Suprapubic skin (tissue), 4 donors: ENCODE measurements around the gene LRBA. TPM values are rescaled to one million over a fixed set of nuclear protein-coding genes. Genes with fewer than 3 reads are reported as not detected.
"Not testable (repeated sequence)": the region's sequence is repeated elsewhere in the genome, so short reads cannot be mapped to it uniquely, and the experiment has no call there.

Experiments used
- DNase-seq, 2 donors: peaks; one replicate each; pipeline ENCODE4 v3.0.0-alpha.2; 2019; ENCODE audit warnings: low spot score in 2 of 2
- H3K27ac ChIP-seq: fragments of 200-600 bp; sonication (generic); one replicate; pipeline ENCODE4 v1.5.1; 2019
- H3K27me3 ChIP-seq: fragments of 200-600 bp; sonication (generic); one replicate; pipeline ENCODE4 v1.5.1; 2019
- H3K36me3 ChIP-seq: fragments of 200-600 bp; sonication (generic); one replicate; pipeline ENCODE4 v1.5.1; 2019
- H3K4me1 ChIP-seq: fragments of 200-600 bp; sonication (generic); one replicate; pipeline ENCODE4 v1.5.1; 2019
- H3K4me3 ChIP-seq: fragments of 200-600 bp; sonication (generic); one replicate; pipeline ENCODE4 v1.5.1; 2019; ENCODE audit warnings: mild to moderate bottlenecking
- H3K9me3 ChIP-seq: fragments of 200-600 bp; sonication (generic); one replicate; pipeline ENCODE4 v1.5.1; 2019
- EP300 ChIP-seq: sonication (generic); formaldehyde crosslinking; IDR thresholded peaks from one replicate; pipeline ENCODE4 v1.6.1; 2017; ENCODE audit warnings: antibody characterized with exemption
- POLR2A ChIP-seq, 2 donors: fragments of 450-650 bp; IDR thresholded peaks; one replicate each; pipeline ENCODE4 v1.6.1; 2017; ENCODE audit warnings: antibody characterized with exemption in 2 of 2, mild to moderate bottlenecking in 2 of 2, moderate library complexity in 2 of 2
- POLR2AphosphoS5 ChIP-seq, 3 donors: sonication (generic); formaldehyde crosslinking; IDR thresholded peaks; one replicate each; pipeline ENCODE4 v1.6.1; 2017; ENCODE audit warnings: antibody characterized with exemption in 3 of 3
- WGBS: methylation state at CpG from one replicate; pipeline ENCODE4 v1.1.5; 2018; 5-methylcytosine and 5-hydroxymethylcytosine counted together
- total RNA-seq, 4 donors: library from RNA; depleted of rRNA; stranded (reverse); fragments of >200 nt; gene quantifications; one replicate each; pipeline ENCODE4 v1.1.0, GENCODE V29; 2016
- TF ChIP-seq, protein P1 (sequence below), 2 donors: fragments of 200-600 bp in 1 of 2; fragments of 450-650 bp in 1 of 2; sonication (generic) in 1 of 2; IDR thresholded peaks; one replicate each; pipeline ENCODE4 v1.5.1; 2016 to 2019; ENCODE audit warnings: antibody characterized with exemption in 2 of 2, mild to moderate bottlenecking in 1 of 2, moderate library complexity in 1 of 2

Gene LRBA
- total RNA-seq, 4 donors from 2014 or later = 64.6 to 128 (median 81.0) TPM

DNA sequence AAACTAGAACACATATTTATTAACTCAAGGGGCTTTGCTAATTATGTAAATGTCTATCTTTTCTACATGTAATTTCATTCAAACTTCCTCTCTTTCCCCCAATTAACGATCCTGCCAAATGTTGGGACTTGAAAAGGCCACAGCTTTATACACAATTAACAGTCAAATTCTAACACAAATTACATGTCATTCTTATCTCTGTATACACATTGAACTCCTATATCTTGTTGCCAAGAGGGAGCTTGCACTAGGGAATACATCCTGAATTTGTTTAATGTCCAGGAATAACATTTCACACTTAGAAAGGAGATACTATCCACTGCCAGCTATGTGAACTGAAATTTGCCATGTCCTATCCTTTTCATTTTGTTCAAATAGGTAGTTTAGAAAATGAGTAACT is 472.0 kb downstream of the LRBA start:
- TF ChIP-seq, protein P1, sequence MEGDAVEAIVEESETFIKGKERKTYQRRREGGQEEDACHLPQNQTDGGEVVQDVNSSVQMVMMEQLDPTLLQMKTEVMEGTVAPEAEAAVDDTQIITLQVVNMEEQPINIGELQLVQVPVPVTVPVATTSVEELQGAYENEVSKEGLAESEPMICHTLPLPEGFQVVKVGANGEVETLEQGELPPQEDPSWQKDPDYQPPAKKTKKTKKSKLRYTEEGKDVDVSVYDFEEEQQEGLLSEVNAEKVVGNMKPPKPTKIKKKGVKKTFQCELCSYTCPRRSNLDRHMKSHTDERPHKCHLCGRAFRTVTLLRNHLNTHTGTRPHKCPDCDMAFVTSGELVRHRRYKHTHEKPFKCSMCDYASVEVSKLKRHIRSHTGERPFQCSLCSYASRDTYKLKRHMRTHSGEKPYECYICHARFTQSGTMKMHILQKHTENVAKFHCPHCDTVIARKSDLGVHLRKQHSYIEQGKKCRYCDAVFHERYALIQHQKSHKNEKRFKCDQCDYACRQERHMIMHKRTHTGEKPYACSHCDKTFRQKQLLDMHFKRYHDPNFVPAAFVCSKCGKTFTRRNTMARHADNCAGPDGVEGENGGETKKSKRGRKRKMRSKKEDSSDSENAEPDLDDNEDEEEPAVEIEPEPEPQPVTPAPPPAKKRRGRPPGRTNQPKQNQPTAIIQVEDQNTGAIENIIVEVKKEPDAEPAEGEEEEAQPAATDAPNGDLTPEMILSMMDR (IDR thresholded peaks at IDR 0.05) = no peak
- TF ChIP-seq EP300 (no peak), POLR2AphosphoS5 (IDR thresholded peaks at IDR 0.05) (no peak), POLR2A (IDR thresholded peaks at IDR 0.05) (no peak)
- no peak overlapping the region for H3K27ac ChIP-seq
- no peaks in the 10 kb centered on the region for H3K36me3 ChIP-seq
- no peaks in the 10 kb centered on the region for H3K27me3 ChIP-seq
- WGBS = 74% methylated on average over 1 of the region's 1 CpG
- no peak overlapping the region for H3K4me3 ChIP-seq
- H3K9me3 ChIP-seq = no peaks in the 10 kb centered on the region
- no peaks in the 10 kb centered on the region for H3K4me1 ChIP-seq
- no peak for DNase-seq

DNA sequence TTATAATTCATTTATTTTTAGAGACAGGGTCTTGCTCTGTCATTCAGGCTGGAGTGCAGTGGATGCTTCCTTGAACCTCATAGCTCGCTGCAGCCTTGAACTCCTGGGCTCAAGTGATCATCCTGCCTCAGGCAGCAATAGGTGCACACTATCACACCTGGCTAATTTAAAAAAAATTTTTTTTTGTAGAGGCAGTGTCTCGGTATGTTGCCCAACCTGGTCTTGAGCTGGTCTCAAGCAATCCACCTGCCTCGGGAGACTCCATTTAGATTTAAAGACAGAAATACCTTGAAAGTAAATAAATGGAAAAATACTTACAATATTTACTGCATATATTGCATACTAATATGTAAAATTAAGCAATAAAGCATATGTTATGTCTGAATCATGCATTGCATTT is 473.4 kb downstream of the LRBA start:
- 94% methylated on average over 3 of the region's 3 CpGs for WGBS
- Histone ChIP-seq H3K9me3 (no peaks in the 10 kb centered on the region), H3K4me1 (no peaks in the 10 kb centered on the region), H3K4me3 (no peak overlapping the region), H3K36me3 (no peaks in the 10 kb centered on the region), H3K27me3 (no peaks in the 10 kb centered on the region), H3K27ac (no peak overlapping the region)
- TF ChIP-seq POLR2A (IDR thresholded peaks at IDR 0.05) (no peak), POLR2AphosphoS5 (IDR thresholded peaks at IDR 0.05) (no peak), EP300 (no peak)
- DNase-seq = no peak

DNA sequence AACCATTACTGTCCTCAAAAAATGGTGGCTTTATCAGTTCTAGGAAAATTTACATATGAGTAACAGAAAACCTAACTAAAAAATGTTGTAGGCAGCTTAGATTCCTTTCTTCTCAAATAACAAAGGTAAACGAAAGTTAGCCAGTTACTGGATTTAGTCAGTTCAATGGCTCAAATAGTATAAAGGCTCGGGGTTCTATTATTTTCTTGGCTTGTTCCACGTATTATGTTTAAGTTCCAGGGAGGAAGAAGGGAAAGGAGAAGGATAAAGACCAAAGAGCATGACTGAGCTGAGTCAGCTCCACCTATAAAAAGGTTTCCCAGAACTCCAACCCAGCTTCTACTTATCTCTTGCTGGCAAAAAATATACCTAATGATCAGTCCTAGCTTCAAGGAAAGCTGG is 474.1 kb downstream of the LRBA start:
- 82% methylated on average over 3 of the region's 3 CpGs for WGBS

DNA sequence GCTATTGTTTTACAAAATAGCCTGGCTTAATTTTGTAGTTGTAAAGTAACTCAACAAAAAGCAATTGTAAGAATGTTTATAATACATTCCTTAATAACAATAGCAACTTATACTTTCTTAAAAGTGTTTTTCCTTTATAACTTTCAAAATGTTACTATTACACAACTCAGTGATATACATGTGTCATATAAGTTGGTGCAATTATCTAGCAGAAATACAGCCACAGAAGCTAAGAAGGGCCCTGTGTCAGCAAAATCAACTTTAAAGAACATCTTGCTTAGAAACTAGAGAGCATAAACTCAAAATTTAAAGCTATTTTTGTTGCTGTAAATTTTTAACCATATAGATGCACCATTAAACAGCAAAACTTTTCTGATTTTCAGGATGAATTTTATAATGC is 474.5 kb downstream of the LRBA start:
- no peak for DNase-seq
- Histone ChIP-seq H3K27ac (no peak overlapping the region), H3K4me1 (no peaks in the 10 kb centered on the region), H3K36me3 (no peaks in the 10 kb centered on the region), H3K9me3 (no peaks in the 10 kb centered on the region), H3K4me3 (no peak overlapping the region), H3K27me3 (no peaks in the 10 kb centered on the region)
- TF ChIP-seq, protein P1 (IDR thresholded peaks at IDR 0.05) = no peak
- TF ChIP-seq POLR2AphosphoS5 (IDR thresholded peaks at IDR 0.05) (no peak), POLR2A (IDR thresholded peaks at IDR 0.05) (no peak), EP300 (no peak)

More for the DNA sequence above, 474.1 kb downstream of the LRBA start:
- Histone ChIP-seq H3K27ac (no peak overlapping the region), H3K9me3 (no peaks in the 10 kb centered on the region), H3K4me1 (no peaks in the 10 kb centered on the region), H3K36me3 (no peaks in the 10 kb centered on the region), H3K4me3 (no peak overlapping the region), H3K27me3 (no peaks in the 10 kb centered on the region)
- DNase-seq = no peak
- TF ChIP-seq POLR2A (IDR thresholded peaks at IDR 0.05) = no peak
- TF ChIP-seq, protein P1 (IDR thresholded peaks at IDR 0.05) = no peak
- TF ChIP-seq EP300 = no peak
- TF ChIP-seq POLR2AphosphoS5 (IDR thresholded peaks at IDR 0.05) = no peak

DNA sequence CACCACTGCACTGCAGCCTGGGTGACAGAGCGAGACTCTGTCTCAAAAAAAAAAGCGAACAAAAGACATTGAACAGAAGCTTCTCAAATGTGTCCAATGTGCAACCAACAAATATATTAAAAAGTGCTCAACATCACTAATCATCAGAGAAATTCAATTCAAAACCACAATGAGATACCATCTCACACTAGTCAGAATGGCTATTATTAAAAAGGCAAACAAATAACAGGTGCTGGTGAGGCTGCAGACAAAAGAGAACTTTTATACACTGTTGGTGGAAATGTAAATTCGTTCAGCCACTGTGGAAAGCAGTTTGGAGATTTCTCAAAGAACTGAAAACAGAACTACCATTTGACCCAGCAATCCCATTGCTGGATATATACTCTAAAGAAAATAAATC is 477.2 kb downstream of the LRBA start:
- not testable (repeated sequence) for H3K27ac ChIP-seq, H3K36me3 ChIP-seq, H3K27me3 ChIP-seq, H3K4me1 ChIP-seq, DNase-seq, H3K4me3 ChIP-seq, H3K9me3 ChIP-seq
- 95% methylated on average over 3 of the region's 3 CpGs for WGBS

DNA sequence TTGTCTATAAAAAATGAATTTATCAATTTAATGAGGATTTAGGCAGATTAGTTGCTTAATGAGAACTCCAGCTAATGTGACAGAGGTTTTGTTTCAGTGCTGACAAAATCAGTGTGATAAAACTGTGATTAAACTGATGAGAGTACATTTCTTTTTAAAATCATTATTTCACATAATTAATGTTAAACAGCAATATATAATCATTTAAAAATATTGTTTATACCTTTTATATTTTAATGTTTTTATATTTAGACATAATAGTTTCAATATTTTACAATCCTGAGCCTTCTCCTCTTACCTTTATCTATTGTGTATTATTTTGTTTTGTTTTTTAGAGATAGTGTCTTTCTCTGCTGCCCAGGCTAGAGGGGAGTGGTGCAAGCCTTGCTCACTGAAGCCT is 480.3 kb downstream of the LRBA start:
- no peaks in the 10 kb centered on the region for H3K27me3 ChIP-seq
- no peaks in the 10 kb centered on the region for H3K4me1 ChIP-seq
- DNase-seq = no peak
- TF ChIP-seq EP300 = no peak
- TF ChIP-seq POLR2A (IDR thresholded peaks at IDR 0.05) = no peak
- TF ChIP-seq, protein P1 (IDR thresholded peaks at IDR 0.05) = no peak
- TF ChIP-seq POLR2AphosphoS5 (IDR thresholded peaks at IDR 0.05) = no peak
- no peak overlapping the region for H3K4me3 ChIP-seq
- no peaks in the 10 kb centered on the region for H3K9me3 ChIP-seq
- H3K36me3 ChIP-seq = no peaks in the 10 kb centered on the region
- H3K27ac ChIP-seq = no peak overlapping the region
